ENCODE results near the gene RERE.
"Not testable (repeated sequence)": the region's sequence is repeated elsewhere in the genome, so short reads cannot be mapped to it uniquely, and the experiment has no call there.

The RERE gene

DNA sequence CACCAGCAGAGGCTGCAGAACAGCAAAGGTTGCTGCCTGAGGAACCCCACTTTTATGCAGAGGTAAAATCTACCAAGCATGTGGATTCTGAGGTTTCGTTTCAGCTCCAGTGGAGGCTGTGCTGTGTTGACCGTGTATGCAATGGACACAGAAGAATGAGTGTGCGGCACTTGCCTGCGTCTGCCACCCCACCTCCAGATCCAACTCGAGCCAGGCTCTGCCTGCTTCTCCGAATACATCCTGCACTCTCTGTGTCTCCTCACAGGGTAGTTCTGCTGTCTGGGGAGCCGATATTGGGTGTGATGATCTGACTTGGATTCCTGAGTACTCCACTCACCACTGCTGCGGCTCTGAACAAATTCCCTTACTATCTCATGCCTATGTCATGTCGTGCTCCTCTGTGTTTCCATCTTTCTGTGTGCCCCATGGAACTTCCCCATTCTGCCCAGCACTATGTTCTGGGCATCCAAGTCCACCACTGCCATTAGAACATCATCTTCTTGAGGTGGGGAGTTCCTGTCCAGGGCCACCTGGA lies 369.8 kb downstream of the RERE start:
- no peak overlapping the region for H3K4me3 ChIP-seq (ENCODE audit: low read length in 2 of 2)
- H3K9ac ChIP-seq (ENCODE audit: low read depth in 1 of 2, low read length in 2 of 2): no peak overlapping the region
- H3K27ac ChIP-seq (ENCODE audit: low read depth in 2 of 2, low read length in 2 of 2): no peak overlapping the region
- H3K4me1 ChIP-seq (ENCODE audit: control insufficient read depth in 2 of 2, insufficient read depth in 2 of 2, low read length in 2 of 2): peaks cover 3 to 4% of the 10 kb centered on the region in 2 donors
- H3K27me3 ChIP-seq (ENCODE audit: control insufficient read depth in 2 of 2, insufficient read depth in 2 of 2, low read length in 2 of 2): no peaks in the 10 kb centered on the region
- peaks cover 0 to 4% of the 10 kb centered on the region in 2 donors for H3K36me3 ChIP-seq (ENCODE audit: control insufficient read depth in 2 of 2, insufficient read depth in 2 of 2, low read length in 2 of 2)
- H3K9me3 ChIP-seq (ENCODE audit: control insufficient read depth in 2 of 2, low read length in 2 of 2): no peaks in the 10 kb centered on the region

DNA sequence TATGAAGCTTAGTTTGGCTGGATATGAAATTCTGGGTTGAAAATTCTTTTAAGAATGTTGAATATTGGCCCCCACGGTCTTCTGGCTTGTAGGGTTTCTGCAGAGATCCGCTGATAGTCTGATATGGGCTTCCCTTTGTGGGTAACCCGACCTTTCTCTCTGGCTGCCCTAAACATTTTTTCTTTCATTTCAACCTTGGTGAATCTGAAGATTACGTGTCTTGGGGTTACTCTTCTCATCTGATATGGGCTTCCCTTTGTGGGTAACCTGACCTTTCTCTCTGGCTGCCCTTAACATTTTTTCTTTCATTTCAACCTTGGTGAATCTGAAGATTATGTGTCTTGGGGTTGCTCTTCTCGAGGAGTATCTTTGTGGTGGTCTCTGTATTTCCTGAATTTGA lies 371.3 kb downstream of the RERE start:
- H3K27ac ChIP-seq (ENCODE audit: low read depth in 2 of 2, low read length in 2 of 2); H3K27me3 ChIP-seq (ENCODE audit: control insufficient read depth in 2 of 2, insufficient read depth in 2 of 2, low read length in 2 of 2); H3K4me3 ChIP-seq (ENCODE audit: low read length in 2 of 2); H3K4me1 ChIP-seq (ENCODE audit: control insufficient read depth in 2 of 2, insufficient read depth in 2 of 2, low read length in 2 of 2); H3K9me3 ChIP-seq (ENCODE audit: control insufficient read depth in 2 of 2, low read length in 2 of 2); H3K36me3 ChIP-seq (ENCODE audit: control insufficient read depth in 2 of 2, insufficient read depth in 2 of 2, low read length in 2 of 2); H3K9ac ChIP-seq (ENCODE audit: low read depth in 1 of 2, low read length in 2 of 2): not testable (repeated sequence)

DNA sequence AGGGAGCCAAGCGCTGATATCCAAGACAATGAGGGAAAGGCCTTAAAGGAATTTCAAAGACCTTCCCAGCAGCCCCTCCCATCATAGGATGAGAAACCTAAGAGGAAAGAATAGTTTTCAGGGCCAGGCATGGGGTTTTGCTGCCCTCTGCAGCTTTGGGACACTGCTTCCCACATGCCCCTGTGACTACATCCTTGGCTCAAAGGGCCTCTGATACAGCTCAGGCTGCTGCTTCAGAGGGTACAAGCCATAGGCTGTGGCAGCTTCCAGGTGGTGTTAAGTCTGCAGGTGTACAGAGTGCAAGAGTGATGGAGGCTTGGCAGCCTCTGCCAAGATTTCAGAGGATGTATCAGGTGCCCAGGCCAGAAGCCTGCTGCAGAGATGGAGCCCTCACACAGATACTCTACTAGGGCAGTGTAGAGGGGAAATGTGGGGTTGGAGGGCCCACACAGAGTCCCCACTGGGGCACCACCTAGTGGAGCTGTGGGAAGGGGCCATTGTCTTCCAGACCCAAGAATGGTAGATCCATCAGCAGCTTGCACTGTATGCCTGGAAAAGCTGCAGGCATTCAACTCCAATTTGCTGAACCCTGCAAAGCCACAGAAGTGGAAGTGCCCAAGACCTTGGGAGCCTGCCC lies 373.8 kb downstream of the RERE start:
- H3K9me3 ChIP-seq (ENCODE audit: control insufficient read depth in 2 of 2, low read length in 2 of 2): no peaks in the 10 kb centered on the region
- no peak overlapping the region for H3K9ac ChIP-seq (ENCODE audit: low read depth in 1 of 2, low read length in 2 of 2)
- H3K4me3 ChIP-seq (ENCODE audit: low read length in 2 of 2): no peak overlapping the region
- peaks cover 8 to 9% of the 10 kb centered on the region in 2 donors for H3K4me1 ChIP-seq (ENCODE audit: control insufficient read depth in 2 of 2, insufficient read depth in 2 of 2, low read length in 2 of 2)
- H3K36me3 ChIP-seq (ENCODE audit: control insufficient read depth in 2 of 2, insufficient read depth in 2 of 2, low read length in 2 of 2): peaks cover 0 to 4% of the 10 kb centered on the region in 2 donors
- no peaks in the 10 kb centered on the region for H3K27me3 ChIP-seq (ENCODE audit: control insufficient read depth in 2 of 2, insufficient read depth in 2 of 2, low read length in 2 of 2)
- no peak overlapping the region for H3K27ac ChIP-seq (ENCODE audit: low read depth in 2 of 2, low read length in 2 of 2)

DNA sequence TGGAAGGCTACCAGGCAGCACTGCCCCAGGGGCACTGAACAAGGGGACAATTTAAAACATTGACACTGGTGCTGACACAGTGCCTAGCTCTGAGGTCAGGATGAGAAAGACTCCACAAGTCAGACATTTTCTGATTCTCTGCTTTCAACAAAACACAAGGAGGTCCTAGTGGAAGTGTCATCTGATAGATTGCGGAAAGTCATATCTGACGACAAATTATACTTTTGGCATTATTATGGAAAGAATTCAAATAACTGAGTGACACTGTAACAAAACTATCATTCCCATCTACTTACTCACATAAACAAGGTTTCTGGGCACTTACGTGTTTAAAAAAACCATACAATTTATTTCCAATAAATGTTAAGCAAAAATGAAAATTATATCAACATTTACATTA lies 376.0 kb downstream of the RERE start:
- no peaks in the 10 kb centered on the region for H3K36me3 ChIP-seq (ENCODE audit: control insufficient read depth in 2 of 2, insufficient read depth in 2 of 2, low read length in 2 of 2)
- H3K9me3 ChIP-seq (ENCODE audit: control insufficient read depth in 2 of 2, low read length in 2 of 2): no peaks in the 10 kb centered on the region
- no peaks in the 10 kb centered on the region for H3K27me3 ChIP-seq (ENCODE audit: control insufficient read depth in 2 of 2, insufficient read depth in 2 of 2, low read length in 2 of 2)
- peaks cover 9 to 12% of the 10 kb centered on the region in 2 donors for H3K4me1 ChIP-seq (ENCODE audit: control insufficient read depth in 2 of 2, insufficient read depth in 2 of 2, low read length in 2 of 2)
- no peak overlapping the region for H3K4me3 ChIP-seq (ENCODE audit: low read length in 2 of 2)
- no peak overlapping the region for H3K9ac ChIP-seq (ENCODE audit: low read depth in 1 of 2, low read length in 2 of 2)
- no peak overlapping the region for H3K27ac ChIP-seq (ENCODE audit: low read depth in 2 of 2, low read length in 2 of 2)

DNA sequence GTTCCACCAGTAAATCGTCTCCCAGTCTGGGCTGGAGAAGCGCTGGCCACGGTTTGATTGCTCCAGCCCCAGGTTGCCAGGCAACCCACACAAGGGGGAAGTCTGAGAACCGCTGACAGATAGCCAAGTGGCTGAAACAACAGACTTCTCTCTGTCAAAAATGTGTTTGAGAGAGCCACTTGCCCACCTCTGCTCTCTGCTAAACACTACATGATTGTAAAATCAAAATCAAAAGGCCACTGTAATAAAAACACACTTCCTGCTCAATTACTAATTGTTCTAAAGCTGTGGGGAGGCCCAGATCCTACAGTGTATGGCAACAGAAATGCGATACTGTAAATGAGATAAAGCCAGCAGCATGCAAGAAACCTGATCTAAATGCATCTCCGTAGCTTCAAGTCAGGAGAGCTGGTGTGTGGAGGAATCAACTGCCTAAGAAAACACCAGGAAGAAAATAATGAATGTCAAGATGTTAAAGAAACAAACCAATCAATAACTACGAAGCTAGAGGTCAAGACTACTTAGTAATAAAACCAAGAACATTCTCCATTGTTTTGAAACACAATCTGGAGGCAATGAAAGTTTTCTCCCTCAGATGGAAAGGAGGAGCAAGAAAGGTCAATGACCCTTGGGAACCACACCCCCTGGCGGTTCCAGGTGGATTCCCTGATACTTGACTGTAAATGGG lies 378.3 kb downstream of the RERE start:
- Histone ChIP-seq H3K36me3 (ENCODE audit: control insufficient read depth in 2 of 2, insufficient read depth in 2 of 2, low read length in 2 of 2) (no peaks in the 10 kb centered on the region), H3K27me3 (ENCODE audit: control insufficient read depth in 2 of 2, insufficient read depth in 2 of 2, low read length in 2 of 2) (no peaks in the 10 kb centered on the region), H3K27ac (ENCODE audit: low read depth in 2 of 2, low read length in 2 of 2) (peak overlapping the region; percentile 35 to 43), H3K9me3 (ENCODE audit: control insufficient read depth in 2 of 2, low read length in 2 of 2) (no peaks in the 10 kb centered on the region), H3K9ac (ENCODE audit: low read depth in 1 of 2, low read length in 2 of 2) (no peak overlapping the region), H3K4me3 (ENCODE audit: low read length in 2 of 2) (peak overlapping the region in 1 of 2 donors; percentile 31), H3K4me1 (ENCODE audit: control insufficient read depth in 2 of 2, insufficient read depth in 2 of 2, low read length in 2 of 2) (peaks cover 9 to 12% of the 10 kb centered on the region in 2 donors)

DNA sequence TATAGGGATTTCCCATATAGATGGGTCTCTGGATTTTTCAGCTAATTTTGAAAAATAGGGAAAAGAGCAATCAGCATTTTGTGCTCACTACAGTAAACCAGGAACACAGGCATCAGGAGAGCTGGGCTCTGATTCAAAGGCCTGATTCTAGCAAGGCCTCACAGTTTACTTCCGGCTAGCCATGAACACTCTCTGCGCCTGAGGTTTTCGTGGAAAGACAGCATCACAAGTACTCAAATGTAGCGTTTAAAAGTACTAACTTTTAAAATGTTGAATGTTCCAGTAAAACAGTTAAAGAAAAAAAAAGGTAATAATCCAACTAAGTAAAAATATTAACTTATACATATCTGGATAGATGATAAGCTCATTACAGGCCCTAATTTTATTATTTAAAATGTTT lies 379.0 kb downstream of the RERE start:
- H3K4me1 ChIP-seq (ENCODE audit: control insufficient read depth in 2 of 2, insufficient read depth in 2 of 2, low read length in 2 of 2): peaks cover 9 to 12% of the 10 kb centered on the region in 2 donors
- no peaks in the 10 kb centered on the region for H3K36me3 ChIP-seq (ENCODE audit: control insufficient read depth in 2 of 2, insufficient read depth in 2 of 2, low read length in 2 of 2)
- H3K9me3 ChIP-seq (ENCODE audit: control insufficient read depth in 2 of 2, low read length in 2 of 2): no peaks in the 10 kb centered on the region
- no peaks in the 10 kb centered on the region for H3K27me3 ChIP-seq (ENCODE audit: control insufficient read depth in 2 of 2, insufficient read depth in 2 of 2, low read length in 2 of 2)
- H3K4me3 ChIP-seq (ENCODE audit: low read length in 2 of 2): no peak overlapping the region
- no peak overlapping the region for H3K27ac ChIP-seq (ENCODE audit: low read depth in 2 of 2, low read length in 2 of 2)
- H3K9ac ChIP-seq (ENCODE audit: low read depth in 1 of 2, low read length in 2 of 2): peak overlapping the region in 1 of 2 donors; percentile 3

DNA sequence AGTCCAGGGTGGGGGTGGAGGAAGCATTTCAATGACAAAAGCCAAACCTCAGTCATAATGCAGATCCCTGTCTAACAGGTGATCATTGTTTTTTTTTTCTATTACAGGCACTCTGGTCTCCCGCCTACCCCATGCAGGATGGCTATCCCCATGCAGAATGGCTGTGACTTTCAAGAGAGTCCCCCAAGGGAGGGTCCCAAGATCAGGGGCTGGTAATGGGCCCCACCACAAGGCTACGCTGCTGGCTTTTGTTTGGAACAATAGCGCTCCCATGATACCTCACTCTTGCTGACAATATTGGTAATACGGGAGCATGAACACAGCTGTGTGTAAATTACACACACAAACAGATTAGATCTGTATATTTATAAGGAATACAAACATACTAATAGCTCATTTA lies 380.1 kb downstream of the RERE start:
- no peaks in the 10 kb centered on the region for H3K9me3 ChIP-seq (ENCODE audit: control insufficient read depth in 2 of 2, low read length in 2 of 2)
- no peaks in the 10 kb centered on the region for H3K36me3 ChIP-seq (ENCODE audit: control insufficient read depth in 2 of 2, insufficient read depth in 2 of 2, low read length in 2 of 2)
- H3K4me1 ChIP-seq (ENCODE audit: control insufficient read depth in 2 of 2, insufficient read depth in 2 of 2, low read length in 2 of 2): peaks cover 9 to 12% of the 10 kb centered on the region in 2 donors
- no peak overlapping the region for H3K27ac ChIP-seq (ENCODE audit: low read depth in 2 of 2, low read length in 2 of 2)
- H3K27me3 ChIP-seq (ENCODE audit: control insufficient read depth in 2 of 2, insufficient read depth in 2 of 2, low read length in 2 of 2): no peaks in the 10 kb centered on the region
- H3K4me3 ChIP-seq (ENCODE audit: low read length in 2 of 2): no peak overlapping the region
- H3K9ac ChIP-seq (ENCODE audit: low read depth in 1 of 2, low read length in 2 of 2): no peak overlapping the region

DNA sequence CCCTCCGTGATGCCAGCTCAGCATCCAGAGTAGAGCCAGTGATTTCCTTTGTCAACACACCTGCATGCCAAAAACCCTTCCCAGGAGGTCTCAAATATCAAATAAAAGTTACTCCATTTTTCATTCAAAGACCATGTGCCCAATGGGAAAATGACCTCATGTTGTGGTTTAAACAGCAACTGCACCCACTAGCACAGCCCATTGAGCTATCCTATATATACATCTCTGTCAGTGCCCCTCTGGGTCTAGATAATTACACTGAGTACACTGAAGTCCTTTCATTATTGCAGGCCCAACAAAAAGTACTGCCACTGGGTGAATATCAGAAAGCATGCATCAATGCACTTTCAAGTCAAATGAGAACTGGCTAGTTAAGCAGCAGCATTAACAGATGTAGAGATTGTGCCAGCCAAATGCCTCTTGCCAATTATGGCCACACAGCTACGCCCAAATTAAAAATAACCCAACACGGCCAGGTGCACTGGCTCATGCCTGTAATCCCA lies 381.8 kb downstream of the RERE start:
- Histone ChIP-seq H3K4me1 (ENCODE audit: control insufficient read depth in 2 of 2, insufficient read depth in 2 of 2, low read length in 2 of 2) (peaks cover 9 to 12% of the 10 kb centered on the region in 2 donors), H3K27ac (ENCODE audit: low read depth in 2 of 2, low read length in 2 of 2) (no peak overlapping the region), H3K9me3 (ENCODE audit: control insufficient read depth in 2 of 2, low read length in 2 of 2) (no peaks in the 10 kb centered on the region), H3K27me3 (ENCODE audit: control insufficient read depth in 2 of 2, insufficient read depth in 2 of 2, low read length in 2 of 2) (no peaks in the 10 kb centered on the region), H3K36me3 (ENCODE audit: control insufficient read depth in 2 of 2, insufficient read depth in 2 of 2, low read length in 2 of 2) (peaks cover 0 to 5% of the 10 kb centered on the region in 2 donors), H3K9ac (ENCODE audit: low read depth in 1 of 2, low read length in 2 of 2) (no peak overlapping the region), H3K4me3 (ENCODE audit: low read length in 2 of 2) (no peak overlapping the region)

DNA sequence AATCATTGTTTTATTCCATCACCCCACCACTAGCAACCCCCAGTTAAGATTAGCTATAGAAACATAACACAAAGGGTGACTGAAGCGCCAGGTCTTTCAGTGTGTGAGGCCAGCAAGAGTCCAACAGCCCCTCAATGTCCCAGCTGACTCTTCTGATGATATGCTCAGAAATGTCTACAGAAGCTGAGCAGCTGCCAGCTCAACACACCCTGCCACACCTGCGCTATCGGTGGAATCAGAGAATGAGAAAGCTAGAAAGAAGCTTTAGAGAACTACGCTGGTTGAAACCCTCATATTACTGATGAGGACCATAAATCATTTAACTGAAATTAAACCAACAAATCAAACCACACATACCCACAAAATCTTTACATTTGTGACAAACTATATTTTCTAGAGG lies 383.3 kb downstream of the RERE start:
- Histone ChIP-seq H3K9ac (ENCODE audit: low read depth in 1 of 2, low read length in 2 of 2) (no peak overlapping the region), H3K36me3 (ENCODE audit: control insufficient read depth in 2 of 2, insufficient read depth in 2 of 2, low read length in 2 of 2) (peaks cover 0 to 6% of the 10 kb centered on the region in 2 donors), H3K4me3 (ENCODE audit: low read length in 2 of 2) (no peak overlapping the region), H3K27me3 (ENCODE audit: control insufficient read depth in 2 of 2, insufficient read depth in 2 of 2, low read length in 2 of 2) (no peaks in the 10 kb centered on the region), H3K27ac (ENCODE audit: low read depth in 2 of 2, low read length in 2 of 2) (no peak overlapping the region), H3K9me3 (ENCODE audit: control insufficient read depth in 2 of 2, low read length in 2 of 2) (no peaks in the 10 kb centered on the region), H3K4me1 (ENCODE audit: control insufficient read depth in 2 of 2, insufficient read depth in 2 of 2, low read length in 2 of 2) (peaks cover 3 to 9% of the 10 kb centered on the region in 2 donors)

DNA sequence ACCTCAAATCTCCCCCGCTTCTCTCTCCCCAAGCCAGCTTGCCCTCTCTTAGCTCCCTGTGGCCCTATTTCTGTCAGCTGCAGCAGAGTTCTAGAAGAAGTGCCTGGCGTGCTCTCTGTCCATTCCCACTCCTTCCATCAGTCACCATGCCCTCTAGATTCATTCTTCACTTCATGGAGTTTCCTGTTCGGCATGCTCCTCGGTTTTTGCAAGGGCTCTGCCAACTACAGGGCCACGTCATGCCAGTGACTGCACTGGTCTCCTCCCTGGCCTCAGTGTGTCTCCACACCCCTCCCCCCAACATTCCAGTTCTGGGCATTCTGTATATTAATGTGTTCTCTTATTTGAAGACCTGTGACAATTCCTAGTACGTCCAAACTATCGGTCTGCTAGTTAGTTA lies 385.7 kb downstream of the RERE start:
- Histone ChIP-seq H3K9me3 (ENCODE audit: control insufficient read depth in 2 of 2, low read length in 2 of 2) (no peaks in the 10 kb centered on the region), H3K9ac (ENCODE audit: low read depth in 1 of 2, low read length in 2 of 2) (no peak overlapping the region), H3K36me3 (ENCODE audit: control insufficient read depth in 2 of 2, insufficient read depth in 2 of 2, low read length in 2 of 2) (peaks cover 0 to 6% of the 10 kb centered on the region in 2 donors), H3K27ac (ENCODE audit: low read depth in 2 of 2, low read length in 2 of 2) (no peak overlapping the region), H3K4me3 (ENCODE audit: low read length in 2 of 2) (no peak overlapping the region), H3K4me1 (ENCODE audit: control insufficient read depth in 2 of 2, insufficient read depth in 2 of 2, low read length in 2 of 2) (peaks cover 0 to 3% of the 10 kb centered on the region in 2 donors), H3K27me3 (ENCODE audit: control insufficient read depth in 2 of 2, insufficient read depth in 2 of 2, low read length in 2 of 2) (no peaks in the 10 kb centered on the region)
